SKM-1 (cell line): ENCODE data around the gene SIGLEC9.

Experiments
- DNase-seq: peaks from one replicate; lab custom pipeline; 2025; ENCODE audit not compliant: unreplicated experiment; lab: John Stamatoyannopoulos, UW

Gene SIGLEC9

DNA sequence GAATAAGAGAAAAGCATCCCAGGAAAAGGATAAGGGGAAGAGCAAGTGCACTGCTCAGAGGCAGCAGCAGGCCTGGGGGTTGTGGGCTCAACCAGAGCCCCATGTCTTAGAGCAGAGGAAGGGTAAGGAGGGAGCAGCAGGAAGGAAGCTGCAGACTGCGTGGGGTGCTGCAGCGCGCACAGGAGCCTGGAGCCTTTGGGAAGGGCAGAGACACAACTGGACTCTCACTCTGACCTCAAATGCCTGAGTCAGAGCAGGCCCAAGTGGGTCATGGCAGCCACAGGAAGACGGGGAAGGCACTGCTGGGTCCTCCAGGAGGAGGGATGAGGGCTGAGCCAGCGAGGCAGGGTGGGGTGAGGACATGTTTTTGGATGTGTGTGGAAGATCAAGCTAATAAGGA lies 49.0 kb downstream of the SIGLEC9 start:
- DNase-seq: no peak

DNA sequence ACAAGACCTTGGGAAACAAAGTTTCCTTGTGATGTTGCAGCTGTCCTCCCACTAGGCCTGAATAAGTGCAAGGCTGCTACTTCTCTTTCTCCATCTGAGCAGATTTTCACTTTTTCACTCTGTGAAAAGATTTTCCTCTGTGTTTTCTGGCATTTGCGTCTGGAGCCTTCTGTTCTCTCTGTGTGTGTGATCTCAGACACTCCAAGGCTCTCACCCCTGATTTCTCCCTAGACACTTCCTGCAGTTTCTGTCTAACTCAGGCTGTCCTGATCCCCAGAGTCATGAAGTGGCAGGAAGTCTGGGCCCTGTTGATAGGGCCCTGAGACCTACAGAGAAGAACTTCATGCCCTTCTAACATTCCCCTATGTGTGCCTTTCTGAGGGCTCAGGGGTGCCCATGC lies 54.5 kb downstream of the SIGLEC9 start:
- DNase-seq: no peak
